ENCODE results near the gene S100A1.

The S100A1 gene

DNA sequence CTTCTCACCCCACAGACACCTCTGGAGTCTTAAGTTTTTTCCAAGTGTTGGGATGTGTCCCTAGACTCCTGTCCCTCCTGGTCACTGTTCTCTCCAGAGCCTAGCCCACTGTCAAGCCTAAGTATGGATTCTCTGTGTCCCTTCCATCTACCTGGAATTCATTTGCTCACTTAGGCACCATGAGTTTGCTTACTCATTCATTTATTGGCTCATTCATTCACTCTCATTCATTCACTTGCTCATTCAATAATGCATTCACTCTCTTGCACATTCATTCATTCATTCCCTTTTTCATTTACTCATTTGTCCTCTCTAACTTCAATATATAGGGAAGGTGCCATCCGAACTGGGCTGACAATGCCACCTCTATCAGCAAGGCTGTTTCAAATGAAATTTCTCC is 16.9 kb upstream of the S100A1 start:
- DNase-seq: no peak

DNA sequence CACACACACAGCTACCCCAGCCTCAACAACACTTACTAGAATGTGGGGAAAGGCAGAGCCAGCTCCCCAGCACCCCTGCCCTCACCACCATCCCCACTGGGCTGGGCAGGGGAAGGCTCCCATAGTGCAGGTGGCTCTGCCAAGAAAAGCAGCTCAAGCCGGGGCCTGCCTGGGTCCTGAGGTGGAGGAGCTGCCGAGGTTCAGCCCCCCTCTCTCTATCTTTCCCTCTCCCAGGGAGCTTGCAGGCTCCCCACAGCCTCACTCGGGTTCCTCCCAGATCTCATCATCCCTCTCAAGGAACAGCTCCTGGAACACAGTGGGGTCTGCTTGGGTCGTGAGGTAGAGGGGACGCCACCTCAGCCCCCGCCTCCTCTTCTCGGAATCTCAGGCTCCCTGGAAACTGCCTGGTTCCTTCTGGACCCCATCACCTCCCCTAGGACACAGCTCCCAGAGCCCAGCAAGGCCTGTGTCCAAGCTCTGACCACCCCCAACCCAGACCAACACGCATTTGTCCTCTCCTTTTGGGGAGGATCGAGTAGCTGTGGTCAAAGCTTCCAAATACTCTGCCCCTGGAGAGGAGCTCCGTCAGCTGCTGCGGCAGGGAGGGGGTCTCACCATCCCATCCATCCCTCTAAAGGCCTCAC is 16.0 kb upstream of the S100A1 start:
- DNase-seq: no peak

GRCh38 chr1:153612755-153613331 is 15.4 kb upstream of the S100A1 start, which contains the start of gene S100A16:
S100A16 (minus strand) TSS chr1:153613137; CDS start chr1:153608151, 4,986 bp downstream.
- DNase-seq: peak; percentile 66

- no peak for DNase-seq
These were observed 14.8 kb upstream of the S100A1 start for GRCh38 chr1:153613406-153613805.

- no peak for DNase-seq
These were observed 13.9 kb upstream of the S100A1 start for GRCh38 chr1:153614189-153614900.

GRCh38 chr1:153614906-153615305 is 13.3 kb upstream of the S100A1 start:
- no peak for DNase-seq

- DNase-seq: no peak
These were observed 12.8 kb upstream of the S100A1 start for GRCh38 chr1:153615406-153615805.

DNA sequence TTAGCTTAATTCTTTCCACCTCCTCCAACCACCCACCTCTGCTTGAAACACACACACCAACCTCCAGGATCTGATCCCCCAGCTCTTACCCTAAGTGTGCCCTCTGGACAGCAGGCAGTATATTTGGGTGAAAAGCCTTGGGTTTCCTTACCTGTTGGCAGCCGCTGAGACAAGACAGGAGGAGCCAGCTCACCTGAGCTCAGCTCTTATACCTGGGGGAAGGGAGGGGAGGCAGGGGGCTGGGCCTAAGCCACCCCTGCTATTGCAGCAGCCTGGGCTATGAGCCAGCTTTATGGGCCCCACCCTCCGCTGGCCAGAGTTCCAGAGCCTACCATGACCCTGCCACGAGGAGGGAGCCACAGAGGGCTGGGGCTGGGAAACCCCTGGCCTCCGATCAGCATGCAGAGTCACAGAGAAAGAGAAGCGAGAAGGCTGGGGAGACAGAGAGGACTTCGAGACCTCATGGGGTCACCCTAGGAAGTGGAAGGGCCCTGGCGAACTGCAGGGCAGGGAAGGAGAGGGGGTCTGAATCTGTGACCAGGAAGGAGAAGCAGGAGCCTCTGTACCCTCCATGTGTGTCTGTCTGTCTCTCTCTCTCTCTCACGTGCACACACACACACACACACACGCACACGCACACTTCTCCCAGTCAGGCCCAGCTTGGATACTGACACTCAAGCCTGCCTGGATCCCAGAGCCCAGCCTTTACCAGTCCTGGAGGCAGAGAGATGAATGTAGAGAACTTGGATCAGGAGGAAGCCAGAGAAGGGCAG is 11.9 kb upstream of the S100A1 start, which contains the start of gene S100A14:
S100A14 (minus strand) TSS at position 182 of the 773 bp plus-strand sequence. CDS start 467 bp downstream, outside the sequence.
- peak; percentile 62 for DNase-seq

DNA sequence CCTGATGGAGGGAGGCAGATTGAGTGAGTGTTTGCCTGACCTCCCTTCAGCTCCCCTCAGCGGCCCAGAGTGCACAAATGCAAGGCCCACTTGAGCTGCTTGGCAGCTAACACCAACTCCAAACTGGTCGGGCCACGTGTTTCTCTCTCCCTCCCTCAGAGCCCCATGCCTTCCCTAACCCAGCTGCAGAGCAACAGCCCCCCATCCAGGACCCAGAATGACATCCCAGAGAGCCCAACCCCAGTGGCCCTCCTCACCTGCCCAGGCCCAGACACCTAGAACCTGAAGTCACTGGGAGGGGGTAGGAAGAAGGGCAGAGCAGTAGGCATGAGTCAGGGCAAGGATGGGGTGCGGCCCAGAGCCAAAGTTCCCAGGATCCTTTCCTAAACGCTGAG is 11.3 kb upstream of the S100A1 start:
- no peak for DNase-seq

- DNase-seq: no peak
These were observed 10.6 kb upstream of the S100A1 start for GRCh38 chr1:153617663-153618062.

DNA sequence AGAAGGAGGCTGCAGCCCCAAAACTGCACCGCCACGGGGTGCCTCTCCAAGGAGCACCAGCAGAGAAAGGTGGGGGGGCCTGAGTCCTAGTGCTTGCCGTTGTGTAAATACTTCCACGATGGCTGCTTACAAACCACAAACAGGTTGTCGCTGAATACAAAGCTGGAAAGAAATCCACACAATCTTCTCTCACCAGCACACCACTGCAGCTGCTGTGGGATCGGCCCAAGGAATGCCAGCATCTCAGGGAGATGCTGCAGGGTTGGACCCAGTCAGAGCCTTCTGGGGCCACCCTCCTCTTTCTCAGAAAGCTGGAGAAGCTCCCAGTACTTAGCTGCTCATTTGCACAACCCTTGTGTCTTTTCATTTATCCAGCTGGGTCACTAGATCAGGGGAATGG is 9.1 kb upstream of the S100A1 start:
- no peak for DNase-seq

DNA sequence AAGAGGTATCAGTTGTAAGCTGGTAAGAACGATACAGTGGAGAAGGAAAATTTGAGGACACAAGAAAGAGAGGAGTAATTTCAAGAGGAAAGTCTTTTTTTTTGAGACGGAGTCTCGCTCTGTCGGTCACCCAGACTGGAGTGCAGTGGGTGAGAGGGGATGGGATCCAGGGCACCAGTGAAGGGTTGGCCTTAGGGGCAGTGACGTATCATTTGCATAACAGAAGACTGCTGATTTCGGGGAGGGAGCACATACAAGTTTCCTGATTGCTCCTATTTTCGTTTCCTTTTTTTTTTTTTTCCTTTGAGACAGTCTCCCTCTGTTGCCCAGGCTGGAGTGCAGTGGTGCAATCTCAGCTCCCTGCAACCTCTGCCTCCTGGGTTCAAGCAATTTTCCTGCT is 5.1 kb upstream of the S100A1 start:
- DNase-seq: no peak

- no peak for DNase-seq
These were observed 3.1 kb upstream of the S100A1 start for GRCh38 chr1:153624965-153625611.

- DNase-seq: no peak
These were observed 1.7 kb upstream of the S100A1 start for GRCh38 chr1:153626477-153626903.

GRCh38 chr1:153626904-153627714 is 1.1 kb upstream of the S100A1 start, which contains the start of gene S100A13:
S100A13 (minus strand) TSS chr1:153627505; CDS start chr1:153626472, 1,033 bp downstream.
- DNase-seq: peak; percentile 65

GRCh38 chr1:153628638-153629342 is 556 bp downstream of the S100A1 start:
- no peak for DNase-seq

- DNase-seq: no peak
These were observed 1.1 kb downstream of the S100A1 start for GRCh38 chr1:153629343-153629665.

DNA sequence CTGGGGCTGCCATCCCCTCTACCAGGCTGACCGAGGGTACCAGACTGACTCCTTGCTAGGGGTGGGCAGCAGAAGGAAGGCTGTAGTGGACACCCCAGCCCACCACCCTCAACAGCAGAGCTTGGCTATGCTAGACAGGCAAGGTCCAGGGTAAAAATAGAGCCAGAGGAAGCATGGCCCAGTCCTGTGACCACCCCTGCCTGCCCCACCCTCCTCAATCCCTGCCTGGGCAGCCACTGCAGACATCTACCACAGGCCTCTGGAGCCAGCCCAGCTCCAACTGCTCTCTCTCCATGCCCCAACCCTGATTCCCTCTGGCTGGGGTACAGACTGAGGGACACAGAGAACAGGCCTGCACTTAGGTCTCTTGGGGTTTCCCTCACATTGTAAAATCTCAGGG is 1.7 kb downstream of the S100A1 start:
- no peak for DNase-seq

DNA sequence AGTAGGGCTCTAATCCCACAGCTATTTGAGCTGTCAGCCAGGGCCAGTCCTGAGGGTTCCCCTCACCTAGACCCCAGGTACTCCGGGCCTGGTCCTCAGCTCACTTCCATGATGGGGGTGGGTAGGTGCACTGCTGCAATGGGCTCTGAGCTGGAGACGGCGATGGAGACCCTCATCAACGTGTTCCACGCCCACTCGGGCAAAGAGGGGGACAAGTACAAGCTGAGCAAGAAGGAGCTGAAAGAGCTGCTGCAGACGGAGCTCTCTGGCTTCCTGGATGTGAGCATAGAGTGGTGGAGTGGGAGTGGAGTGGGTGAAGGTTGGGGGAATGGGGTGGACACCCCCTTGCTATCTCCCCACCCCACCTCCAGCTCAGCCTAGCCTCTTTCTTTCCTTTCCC is 2.1 kb downstream of the S100A1 start:
- DNase-seq: no peak

DNA sequence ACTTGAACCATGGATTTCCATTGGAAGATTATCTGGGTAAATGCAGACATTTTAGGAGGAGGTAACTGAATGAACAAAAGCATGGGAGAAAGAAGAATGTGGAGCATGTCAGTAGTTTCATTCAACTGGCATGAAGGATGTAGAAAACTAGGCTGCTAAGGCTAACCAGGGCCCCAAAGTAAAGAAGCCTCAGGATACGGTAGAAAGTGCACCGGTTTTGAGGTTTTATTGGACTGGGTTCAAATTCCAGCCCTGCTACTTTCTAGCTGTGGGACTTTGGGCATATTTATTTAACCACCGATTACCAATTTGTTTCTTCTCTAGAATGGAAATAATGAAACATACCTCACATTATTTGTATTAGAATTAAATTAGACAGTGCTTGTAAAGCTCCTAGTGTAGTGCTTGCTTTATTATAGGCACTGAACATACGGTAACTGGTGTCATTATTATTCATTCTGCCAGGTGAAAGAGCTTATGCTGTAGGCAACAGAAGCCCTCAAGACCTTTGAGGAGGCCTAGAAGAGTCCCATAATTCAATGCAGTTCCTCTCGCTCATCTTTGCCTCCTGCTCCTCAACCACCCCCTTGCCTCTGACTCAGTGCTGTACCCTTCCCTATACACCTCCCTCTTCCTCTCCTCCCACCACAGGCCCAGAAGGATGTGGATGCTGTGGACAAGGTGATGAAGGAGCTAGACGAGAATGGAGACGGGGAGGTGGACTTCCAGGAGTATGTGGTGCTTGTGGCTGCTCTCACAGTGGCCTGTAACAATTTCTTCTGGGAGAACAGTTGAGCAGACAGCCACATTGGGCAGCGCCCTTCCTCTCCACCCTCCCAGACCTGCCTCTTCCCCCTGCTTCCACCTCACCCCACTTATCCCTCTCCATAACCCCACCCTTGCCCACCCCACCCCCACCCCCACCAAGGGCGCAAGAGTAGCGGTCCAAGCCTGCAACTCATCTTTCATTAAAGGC is 3.1 kb downstream of the S100A1 start:
- no peak for DNase-seq

Data from hematopoietic multipotent progenitor cell treated with erythropoietin and hydrocortisone succinate and interleukin-3 and kit ligand, for 6 days (in vitro differentiated cells).